ENCODE measurements around the gene RPS15. TPM values are rescaled to one million over a fixed set of nuclear protein-coding genes. Genes with fewer than 3 reads are reported as not detected.

Gene RPS15
- total RNA-seq, 1 experiment from 2014 or later = 1,696 TPM

DNA sequence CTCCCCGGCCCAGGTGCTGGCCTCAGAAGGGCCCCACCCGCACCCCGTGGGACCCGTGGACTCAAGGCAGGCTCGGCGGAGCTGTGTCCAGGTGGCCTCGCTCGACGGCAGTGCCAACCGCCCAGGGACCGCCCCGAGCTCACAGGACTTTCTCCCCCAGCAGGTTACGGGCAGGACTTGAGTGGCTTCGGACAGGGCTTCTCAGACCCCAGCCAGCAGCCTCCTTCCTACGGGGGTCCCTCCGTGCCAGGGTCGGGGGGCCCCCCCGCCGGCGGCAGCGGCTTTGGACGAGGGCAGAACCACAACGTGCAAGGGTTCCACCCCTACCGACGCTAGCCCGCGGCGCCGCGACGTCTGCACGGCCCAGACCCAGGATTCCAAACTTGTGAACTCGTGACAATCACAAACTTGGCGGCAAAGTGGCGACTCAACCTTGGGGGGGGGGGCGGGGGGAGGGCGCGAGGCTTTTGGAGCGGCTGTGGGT lies 3.6 kb upstream of the RPS15 start:
- TF ChIP-seq EZH2 (IDR thresholded peaks at IDR 0.05; ENCODE audit: borderline replicate concordance, low read depth, low read length, poor library complexity, severe bottlenecking) = no peak
- TF ChIP-seq, protein P1, sequence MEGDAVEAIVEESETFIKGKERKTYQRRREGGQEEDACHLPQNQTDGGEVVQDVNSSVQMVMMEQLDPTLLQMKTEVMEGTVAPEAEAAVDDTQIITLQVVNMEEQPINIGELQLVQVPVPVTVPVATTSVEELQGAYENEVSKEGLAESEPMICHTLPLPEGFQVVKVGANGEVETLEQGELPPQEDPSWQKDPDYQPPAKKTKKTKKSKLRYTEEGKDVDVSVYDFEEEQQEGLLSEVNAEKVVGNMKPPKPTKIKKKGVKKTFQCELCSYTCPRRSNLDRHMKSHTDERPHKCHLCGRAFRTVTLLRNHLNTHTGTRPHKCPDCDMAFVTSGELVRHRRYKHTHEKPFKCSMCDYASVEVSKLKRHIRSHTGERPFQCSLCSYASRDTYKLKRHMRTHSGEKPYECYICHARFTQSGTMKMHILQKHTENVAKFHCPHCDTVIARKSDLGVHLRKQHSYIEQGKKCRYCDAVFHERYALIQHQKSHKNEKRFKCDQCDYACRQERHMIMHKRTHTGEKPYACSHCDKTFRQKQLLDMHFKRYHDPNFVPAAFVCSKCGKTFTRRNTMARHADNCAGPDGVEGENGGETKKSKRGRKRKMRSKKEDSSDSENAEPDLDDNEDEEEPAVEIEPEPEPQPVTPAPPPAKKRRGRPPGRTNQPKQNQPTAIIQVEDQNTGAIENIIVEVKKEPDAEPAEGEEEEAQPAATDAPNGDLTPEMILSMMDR (conservative IDR thresholded peaks at IDR 0.05; ENCODE audit: low read depth, low read length) = no peak
- no peak for DNase-seq (ENCODE audit: low spot score)
- intact Hi-C loops (cut with micrococcal nuclease; ENCODE audit: unreplicated experiment) = no loop called here
- Histone ChIP-seq H3K9me3 (ENCODE audit: low read depth, low read length, poor library complexity, severe bottlenecking) (no peaks in the 10 kb centered on the region), H3K27me3 (replicated peaks; ENCODE audit: insufficient read depth, low read depth, low read length, poor library complexity) (no peaks in the 10 kb centered on the region), H3K27ac (ENCODE audit: low read depth, low read length, poor library complexity, severe bottlenecking) (no peak overlapping the region), H3K4me3 (ENCODE audit: low read depth, low read length, poor library complexity, severe bottlenecking) (no peak overlapping the region), H3K4me1 (ENCODE audit: insufficient read depth, low read length, poor library complexity, severe bottlenecking) (no peaks in the 10 kb centered on the region), H3K36me3 (ENCODE audit: insufficient read depth, low read length, poor library complexity, severe bottlenecking) (peaks cover 53% of the 10 kb centered on the region)
- CTCF ChIA-PET = no interaction called here
- POLR2A ChIA-PET (ENCODE audit: low non-redundant PET) = no interaction called here
- BruUV-seq (replicated peaks) = no TSS peak

DNA sequence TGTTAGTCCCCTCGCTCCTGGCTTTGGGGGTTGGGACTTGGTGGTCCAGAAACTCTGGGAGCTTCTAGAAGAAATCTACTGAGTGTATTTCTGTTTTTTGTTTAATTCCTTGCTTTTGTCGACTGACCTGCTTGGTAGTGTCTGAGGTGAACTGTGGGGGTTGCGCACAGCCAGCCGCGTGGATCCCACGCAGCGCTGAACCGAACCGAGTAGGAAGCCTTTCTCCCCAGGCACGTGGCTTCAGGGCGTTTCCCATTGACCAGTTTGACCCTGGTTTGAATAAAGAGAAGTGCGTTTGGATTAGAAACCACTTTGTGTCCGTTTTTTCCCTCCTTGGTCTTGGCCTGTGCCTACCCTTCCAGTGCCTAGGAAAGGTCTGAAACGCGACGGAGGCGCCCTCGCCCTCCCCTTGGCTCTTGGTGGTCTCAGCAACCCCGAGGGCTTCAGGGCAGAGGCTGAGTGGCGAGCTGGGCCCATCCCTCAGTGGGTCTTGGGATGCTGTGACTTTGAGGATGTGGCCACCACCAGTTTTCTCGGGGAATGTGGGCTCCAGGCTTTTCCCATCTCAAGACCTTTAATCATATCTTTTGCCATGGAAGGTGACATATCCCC lies 2.7 kb upstream of the RPS15 start:
- no peak overlapping the region for H3K4me3 ChIP-seq (ENCODE audit: low read depth, low read length, poor library complexity, severe bottlenecking)
- H3K9me3 ChIP-seq (ENCODE audit: low read depth, low read length, poor library complexity, severe bottlenecking) = no peaks in the 10 kb centered on the region
- H3K36me3 ChIP-seq (ENCODE audit: insufficient read depth, low read length, poor library complexity, severe bottlenecking) = peaks cover 53% of the 10 kb centered on the region
- ChIA-PET CTCF (interaction anchor here (0.7 kb wide), 1 partner anchor 18 kb away, joined by 3 read pairs; no protein-coding TSS in a partner anchor), POLR2A (ENCODE audit: low non-redundant PET) (no interaction called here)
- DNase-seq (ENCODE audit: low spot score) = no peak
- intact Hi-C loops (cut with micrococcal nuclease; ENCODE audit: unreplicated experiment) = no loop called here
- BruUV-seq (replicated peaks) = no TSS peak
- H3K27ac ChIP-seq (ENCODE audit: low read depth, low read length, poor library complexity, severe bottlenecking) = no peak overlapping the region
- TF ChIP-seq EZH2 (IDR thresholded peaks at IDR 0.05; ENCODE audit: borderline replicate concordance, low read depth, low read length, poor library complexity, severe bottlenecking) = no peak
- TF ChIP-seq, protein P1 (conservative IDR thresholded peaks at IDR 0.05; ENCODE audit: low read depth, low read length) = no peak
- H3K27me3 ChIP-seq (replicated peaks; ENCODE audit: insufficient read depth, low read depth, low read length, poor library complexity) = no peaks in the 10 kb centered on the region
- peaks cover 5% of the 10 kb centered on the region for H3K4me1 ChIP-seq (ENCODE audit: insufficient read depth, low read length, poor library complexity, severe bottlenecking)

GRCh38 chr19:1437609-1438008 lies 587 bp upstream of the RPS15 start:
- H3K36me3 ChIP-seq (ENCODE audit: insufficient read depth, low read length, poor library complexity, severe bottlenecking) = peaks cover 61% of the 10 kb centered on the region
- no peak for DNase-seq (ENCODE audit: low spot score)
- ChIA-PET POLR2A (ENCODE audit: low non-redundant PET) (interaction anchor here (1.0 kb wide), 1 partner anchor 19 kb away, joined by 4 read pairs; no protein-coding TSS in a partner anchor), CTCF (interaction anchor here (0.7 kb wide), 1 partner anchor 10 kb away, joined by 3 read pairs; no protein-coding TSS in a partner anchor)
- H3K9me3 ChIP-seq (ENCODE audit: low read depth, low read length, poor library complexity, severe bottlenecking) = no peaks in the 10 kb centered on the region
- no peaks in the 10 kb centered on the region for H3K27me3 ChIP-seq (replicated peaks; ENCODE audit: insufficient read depth, low read depth, low read length, poor library complexity)
- TF ChIP-seq EZH2 (IDR thresholded peaks at IDR 0.05; ENCODE audit: borderline replicate concordance, low read depth, low read length, poor library complexity, severe bottlenecking) = no peak
- TF ChIP-seq, protein P1 (conservative IDR thresholded peaks at IDR 0.05; ENCODE audit: low read depth, low read length) = no peak
- peaks cover 15% of the 10 kb centered on the region for H3K4me1 ChIP-seq (ENCODE audit: insufficient read depth, low read length, poor library complexity, severe bottlenecking)
- BruUV-seq (replicated peaks) = no TSS peak
- peak overlapping the region; percentile 85 for H3K4me3 ChIP-seq (ENCODE audit: low read depth, low read length, poor library complexity, severe bottlenecking)
- peak overlapping the region; percentile 94 for H3K27ac ChIP-seq (ENCODE audit: low read depth, low read length, poor library complexity, severe bottlenecking)
- intact Hi-C loops (cut with micrococcal nuclease; ENCODE audit: unreplicated experiment) = no loop called here
